EL (cell line): Measurements from ENCODE around the gene CDH13.

ENCODE experiments used
- DNase-seq: peaks from one replicate; pipeline ENCODE4 v3.0.0-alpha.2; 2016

The CDH13 gene

GRCh38 chr16:83205896-83206295, 579.1 kb downstream of the CDH13 start:
- peak; percentile 18 for DNase-seq

- peak; percentile 26 for DNase-seq
Observed at GRCh38 chr16:83206426-83206825, 579.7 kb downstream of the CDH13 start.

GRCh38 chr16:83211711-83212110, 584.9 kb downstream of the CDH13 start:
- no peak for DNase-seq

- no peak for DNase-seq
Observed at GRCh38 chr16:83212301-83212841, 585.6 kb downstream of the CDH13 start.

- no peak for DNase-seq
Observed at GRCh38 chr16:83214671-83215070, 587.9 kb downstream of the CDH13 start.

GRCh38 chr16:83215406-83216001, 588.7 kb downstream of the CDH13 start:
- peak; percentile 37 for DNase-seq

GRCh38 chr16:83219285-83219684, 592.5 kb downstream of the CDH13 start:
- DNase-seq = no peak

GRCh38 chr16:83220066-83220465, 593.3 kb downstream of the CDH13 start:
- no peak for DNase-seq

- no peak for DNase-seq
Observed at GRCh38 chr16:83224642-83225041, 597.9 kb downstream of the CDH13 start.

- DNase-seq = no peak
Observed at GRCh38 chr16:83227336-83227735, 600.6 kb downstream of the CDH13 start.

- DNase-seq = no peak
Observed at GRCh38 chr16:83231729-83232128, 605.0 kb downstream of the CDH13 start.

GRCh38 chr16:83233153-83233552, 606.4 kb downstream of the CDH13 start:
- peak; percentile 6 for DNase-seq

- DNase-seq = no peak
Observed at GRCh38 chr16:83238949-83239691, 612.4 kb downstream of the CDH13 start.

GRCh38 chr16:83244057-83244456, 617.3 kb downstream of the CDH13 start:
- no peak for DNase-seq

GRCh38 chr16:83245061-83245460, 618.3 kb downstream of the CDH13 start:
- peak; percentile 27 for DNase-seq

- no peak for DNase-seq
Observed at GRCh38 chr16:83247767-83248372, 621.1 kb downstream of the CDH13 start.

GRCh38 chr16:83248735-83249463, 622.1 kb downstream of the CDH13 start:
- DNase-seq = no peak

- DNase-seq = no peak
Observed at GRCh38 chr16:83253521-83253920, 626.8 kb downstream of the CDH13 start.

GRCh38 chr16:83258366-83258928, 631.7 kb downstream of the CDH13 start:
- no peak for DNase-seq

GRCh38 chr16:83266848-83267553, 640.2 kb downstream of the CDH13 start:
- no peak for DNase-seq

GRCh38 chr16:83268169-83268568, 641.4 kb downstream of the CDH13 start:
- DNase-seq = no peak

GRCh38 chr16:83269048-83269447, 642.3 kb downstream of the CDH13 start:
- DNase-seq = no peak
